ENCODE results near the gene ZSCAN5A. TPM values are rescaled to one million over a fixed set of nuclear protein-coding genes. Genes with fewer than 3 reads are reported as not detected.
A peak's percentile ranks its signal among the peaks of the same experiment; 100 is the strongest.
"Not testable (repeated sequence)": the region's sequence is repeated elsewhere in the genome, so short reads cannot be mapped to it uniquely, and the experiment has no call there.

The ZSCAN5A gene
- total RNA-seq, 1 donor from 2014 or later: 13.3 TPM

DNA sequence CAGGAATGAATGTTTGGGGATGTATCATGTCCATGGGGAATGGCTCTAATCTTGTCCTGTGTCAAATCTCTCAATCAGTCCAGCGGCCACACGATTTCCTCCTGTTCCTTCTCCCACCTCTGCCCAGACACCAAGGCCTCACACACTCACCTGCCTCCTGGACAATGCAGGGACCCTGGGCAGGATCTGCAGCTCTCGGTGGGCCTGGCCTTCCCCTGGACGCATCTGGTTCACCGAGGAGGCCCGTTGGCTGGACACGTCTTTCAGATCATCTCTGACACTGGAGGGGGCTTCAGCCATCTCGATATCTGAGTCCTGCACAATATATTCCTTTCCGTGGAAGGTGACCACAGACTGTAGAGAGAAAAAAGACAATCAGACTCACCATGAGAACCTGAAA is 91.2 kb downstream of the ZSCAN5A start:
- TF ChIP-seq, protein P1, sequence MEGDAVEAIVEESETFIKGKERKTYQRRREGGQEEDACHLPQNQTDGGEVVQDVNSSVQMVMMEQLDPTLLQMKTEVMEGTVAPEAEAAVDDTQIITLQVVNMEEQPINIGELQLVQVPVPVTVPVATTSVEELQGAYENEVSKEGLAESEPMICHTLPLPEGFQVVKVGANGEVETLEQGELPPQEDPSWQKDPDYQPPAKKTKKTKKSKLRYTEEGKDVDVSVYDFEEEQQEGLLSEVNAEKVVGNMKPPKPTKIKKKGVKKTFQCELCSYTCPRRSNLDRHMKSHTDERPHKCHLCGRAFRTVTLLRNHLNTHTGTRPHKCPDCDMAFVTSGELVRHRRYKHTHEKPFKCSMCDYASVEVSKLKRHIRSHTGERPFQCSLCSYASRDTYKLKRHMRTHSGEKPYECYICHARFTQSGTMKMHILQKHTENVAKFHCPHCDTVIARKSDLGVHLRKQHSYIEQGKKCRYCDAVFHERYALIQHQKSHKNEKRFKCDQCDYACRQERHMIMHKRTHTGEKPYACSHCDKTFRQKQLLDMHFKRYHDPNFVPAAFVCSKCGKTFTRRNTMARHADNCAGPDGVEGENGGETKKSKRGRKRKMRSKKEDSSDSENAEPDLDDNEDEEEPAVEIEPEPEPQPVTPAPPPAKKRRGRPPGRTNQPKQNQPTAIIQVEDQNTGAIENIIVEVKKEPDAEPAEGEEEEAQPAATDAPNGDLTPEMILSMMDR (IDR thresholded peaks at IDR 0.05): no peak
- H3K27ac ChIP-seq: no peak overlapping the region
- peaks cover 2 to 3% of the 10 kb centered on the region in 2 donors for H3K36me3 ChIP-seq
- intact Hi-C loops (cut with DNase I): no loop called here
- H3K4me3 ChIP-seq: no peak overlapping the region
- no peaks in the 10 kb centered on the region for H3K4me1 ChIP-seq
- DNase-seq (ENCODE audit: low spot score in 2 of 2): no peak
- H3K9me3 ChIP-seq: no peaks in the 10 kb centered on the region
- H3K27me3 ChIP-seq: no peaks in the 10 kb centered on the region

DNA sequence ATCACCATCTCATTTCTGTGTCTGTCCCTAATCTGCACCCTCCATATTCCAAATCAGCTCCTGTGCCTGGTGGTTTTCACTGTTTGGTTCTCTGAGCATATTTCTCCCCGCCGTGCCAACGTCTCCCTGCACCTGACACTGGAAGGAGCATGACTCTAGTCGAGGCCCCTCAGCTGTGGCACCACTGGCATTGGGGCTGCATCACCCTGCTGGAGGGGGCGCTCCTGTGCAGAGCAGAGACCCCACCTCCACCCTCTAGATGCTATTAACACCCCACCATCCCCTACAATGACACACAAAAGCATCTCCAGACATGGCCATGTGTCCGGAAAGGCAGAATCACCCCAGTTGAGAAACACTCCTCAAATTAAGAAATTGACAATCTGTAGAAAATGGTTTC is 91.7 kb downstream of the ZSCAN5A start:
- H3K27ac ChIP-seq: no peak overlapping the region
- no peaks in the 10 kb centered on the region for H3K9me3 ChIP-seq
- H3K4me3 ChIP-seq: no peak overlapping the region
- intact Hi-C loops (cut with DNase I): no loop called here
- peaks cover 2 to 3% of the 10 kb centered on the region in 2 donors for H3K36me3 ChIP-seq
- H3K4me1 ChIP-seq: no peaks in the 10 kb centered on the region
- no peak for DNase-seq (ENCODE audit: low spot score in 2 of 2)
- no peaks in the 10 kb centered on the region for H3K27me3 ChIP-seq
- TF ChIP-seq, protein P1 (IDR thresholded peaks at IDR 0.05): no peak

- Histone ChIP-seq H3K9me3 (no peaks in the 10 kb centered on the region), H3K4me3 (no peak overlapping the region), H3K27me3 (no peaks in the 10 kb centered on the region), H3K36me3 (peaks cover 2 to 3% of the 10 kb centered on the region in 2 donors), H3K4me1 (no peaks in the 10 kb centered on the region), H3K27ac (no peak overlapping the region)
- intact Hi-C loops (cut with DNase I): no loop called here
- no peak for DNase-seq (ENCODE audit: low spot score in 2 of 2)
- TF ChIP-seq, protein P1 (IDR thresholded peaks at IDR 0.05): no peak
These were observed 92.8 kb downstream of the ZSCAN5A start for GRCh38 chr19:56221851-56222250.

- H3K4me1 ChIP-seq; DNase-seq (ENCODE audit: low spot score in 2 of 2); H3K4me3 ChIP-seq; H3K9me3 ChIP-seq; H3K36me3 ChIP-seq; H3K27ac ChIP-seq; H3K27me3 ChIP-seq; intact Hi-C loops (cut with DNase I): not testable (repeated sequence)
These were observed 93.2 kb downstream of the ZSCAN5A start for GRCh38 chr19:56221442-56221841.

DNA sequence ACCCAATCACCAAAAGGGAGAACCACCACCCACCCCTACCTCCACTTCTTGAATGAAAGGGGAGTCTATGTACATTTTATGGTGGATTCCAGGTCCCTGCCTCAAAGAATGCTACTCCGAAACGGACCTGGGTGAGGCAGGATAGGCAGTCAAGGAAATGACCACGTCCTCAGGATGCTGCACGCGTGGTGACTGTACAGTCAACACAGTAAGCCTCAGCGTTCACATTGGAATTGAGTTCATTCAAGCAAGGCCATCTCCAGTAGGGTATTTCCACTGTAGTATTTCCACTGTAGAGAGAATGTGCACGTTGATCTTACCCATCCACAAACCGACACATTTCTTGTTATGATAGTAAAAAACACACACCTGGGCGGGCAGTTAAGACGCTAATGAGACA is 95.7 kb downstream of the ZSCAN5A start:
- Histone ChIP-seq H3K27ac (no peak overlapping the region), H3K27me3 (no peaks in the 10 kb centered on the region), H3K4me3 (no peak overlapping the region), H3K9me3 (no peaks in the 10 kb centered on the region), H3K4me1 (no peaks in the 10 kb centered on the region), H3K36me3 (peaks cover 2 to 3% of the 10 kb centered on the region in 2 donors)
- TF ChIP-seq, protein P1 (IDR thresholded peaks at IDR 0.05): no peak
- DNase-seq (ENCODE audit: low spot score in 2 of 2): no peak
- intact Hi-C loops (cut with DNase I): no loop called here

DNA sequence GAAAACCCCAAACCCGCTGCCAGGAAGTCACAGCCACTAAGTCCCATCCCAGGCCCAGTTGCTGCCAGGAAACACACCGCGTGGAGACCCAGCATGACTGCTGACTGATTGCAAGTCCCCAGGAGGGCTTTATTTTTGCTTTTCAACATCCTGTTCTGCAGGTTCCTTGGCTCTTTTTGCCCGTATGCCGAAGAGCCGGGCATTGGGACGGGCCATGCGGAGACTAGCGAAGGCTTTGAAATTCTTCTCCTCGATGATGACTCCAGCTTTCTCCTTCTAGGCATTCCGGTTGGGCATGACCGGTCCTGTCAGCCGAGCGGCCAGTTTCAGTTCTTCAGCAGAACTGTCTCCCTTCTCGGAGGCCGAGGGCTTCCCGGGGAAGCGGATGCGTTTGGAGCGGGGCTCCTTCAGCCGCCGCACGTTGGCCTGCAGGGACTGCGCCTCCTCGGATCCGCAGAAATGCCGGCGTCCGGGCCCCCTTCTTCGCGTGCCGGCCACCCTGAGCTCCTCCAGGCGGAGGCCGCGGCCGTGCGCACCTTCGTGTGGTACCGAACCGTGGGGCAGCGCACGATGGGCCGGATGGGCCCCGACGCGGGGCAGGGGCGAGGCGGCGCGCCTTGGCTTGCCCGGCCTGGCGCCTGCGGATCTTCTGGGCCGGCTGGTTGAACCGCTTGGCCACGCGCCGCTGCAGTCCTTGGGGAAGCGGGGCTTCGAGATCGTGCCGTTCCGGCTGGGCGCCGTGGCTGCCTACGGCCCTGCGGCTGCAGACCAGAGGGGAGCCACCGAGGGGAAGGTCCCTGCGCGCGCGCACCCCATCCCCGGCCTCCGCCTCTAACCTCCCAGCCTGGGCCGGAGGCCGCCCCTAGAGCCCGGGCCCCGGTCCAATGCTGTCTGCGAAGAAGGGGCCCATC is 97.3 kb downstream of the ZSCAN5A start:
- DNase-seq (ENCODE audit: low spot score in 2 of 2): no peak
- Histone ChIP-seq H3K27ac (no peak overlapping the region), H3K4me1 (no peaks in the 10 kb centered on the region), H3K27me3 (no peaks in the 10 kb centered on the region), H3K9me3 (no peaks in the 10 kb centered on the region), H3K4me3 (peak overlapping the region; percentile 52 to 62), H3K36me3 (peaks cover 0 to 2% of the 10 kb centered on the region in 2 donors)
- intact Hi-C loops (cut with DNase I): no loop called here
- TF ChIP-seq, protein P1 (IDR thresholded peaks at IDR 0.05): no peak
